Panc1 (cell line): ENCODE results near the gene C20orf204. TPM values are rescaled to one million over a fixed set of nuclear protein-coding genes. Genes with fewer than 3 reads are reported as not detected.

Experiments used
- ATAC-seq: fragments of 200-7000 bp; cut with Tn5 transposase; 2 replicates; pipeline ENCODE4 v1.9.1; 2020; ENCODE audit warnings: mild to moderate bottlenecking, moderate library complexity
- BruUV-seq: library from RNA; stranded (reverse); fragments of 400-500 nt; replicated peaks from 2 replicates; lab custom pipeline; 2021; lab: Mats Ljungman, UMichigan
- CTCF ChIA-PET: fragments of 300-600 bp; sonication (Branson Sonifier 250); formaldehyde crosslinking; loops from one replicate; lab custom pipeline; 2022; ENCODE audit warnings: antibody characterized with exemption; lab: Charles Lee
- POLR2A ChIA-PET: fragments of 300-600 bp; sonication (Branson Sonifier 250); formaldehyde crosslinking; loops from one replicate; lab custom pipeline; 2022; ENCODE audit warnings: antibody characterized with exemption; lab: Charles Lee
- DNase-seq: peaks from one replicate; pipeline ENCODE4 v3.0.0-alpha.2; 2010; ENCODE audit warnings: low read depth, low spot score
- H3K27ac ChIP-seq: 2 replicates; pipeline ENCODE4 v1.5.1; 2011; ENCODE audit warnings: mild to moderate bottlenecking, low read length, inconsistent platforms
- H3K27me3 ChIP-seq: fragments of 200-500 bp; sonication (Bioruptor generic); 2 replicates; pipeline ENCODE4 v1.6.0; 2014; ENCODE audit warnings: low read length, inconsistent platforms; ENCODE audit not compliant: control insufficient read depth, insufficient read depth
- H3K36me3 ChIP-seq: fragments of 200-500 bp; sonication (Bioruptor generic); 2 replicates; pipeline ENCODE4 v1.5.1; 2014; ENCODE audit warnings: inconsistent platforms, mild to moderate bottlenecking, low read length, moderate library complexity; ENCODE audit not compliant: control insufficient read depth, insufficient read depth
- H3K4me1 ChIP-seq: 2 replicates; pipeline ENCODE4 v1.5.1; 2011; ENCODE audit warnings: inconsistent platforms, mild to moderate bottlenecking, low read length, moderate library complexity; ENCODE audit not compliant: control insufficient read depth, insufficient read depth
- H3K4me3 ChIP-seq, 2 experiments: 2 replicates each; pipeline ENCODE4 v1.5.1; 2011 to 2012; ENCODE audit warnings: low read depth in 2 of 2, low read length in 2 of 2, mild to moderate bottlenecking in 2 of 2, inconsistent platforms in 1 of 2, moderate library complexity in 1 of 2
- H3K9me3 ChIP-seq: fragments of 200-500 bp; sonication (Bioruptor generic); 2 replicates; pipeline ENCODE4 v1.5.1; 2014; ENCODE audit warnings: low read depth, mild to moderate bottlenecking, inconsistent platforms, low read length, moderate library complexity; ENCODE audit not compliant: control insufficient read depth, insufficient read depth
- POLR2AphosphoS5 ChIP-seq: IDR thresholded peaks from 2 replicates; pipeline ENCODE4 v1.6.1; 2012; ENCODE audit warnings: mild to moderate bottlenecking, low read depth, low read length, moderate library complexity
- SIN3A ChIP-seq: IDR thresholded peaks from 2 replicates; pipeline ENCODE4 v1.6.1; 2012; ENCODE audit warnings: low read depth, mild to moderate bottlenecking, low read length, moderate library complexity, borderline replicate concordance; ENCODE audit not compliant: insufficient read depth
- TCF7L2 ChIP-seq: IDR thresholded peaks from 2 replicates; pipeline ENCODE4 v1.6.1; 2011; ENCODE audit warnings: mild to moderate bottlenecking, low read depth, low read length, inconsistent platforms
- in situ Hi-C: cut with HindIII; loops from 2 replicates; pipeline ENCODE4 v1.10.0; 2016; ENCODE audit warnings: low sequenced_read_pairs, low pct_unique_long_range_greater_than_20kb
- intact Hi-C: fragments of 100-400 bp; cut with micrococcal nuclease; formaldehyde crosslinking; loops from one replicate; pipeline ENCODE4 v1.10.0; 2022; ENCODE audit not compliant: unreplicated experiment
- total RNA-seq: library from RNA; stranded (reverse); gene quantifications from one replicate; pipeline ENCODE4 v1.2.1, GENCODE V29; 2021; ENCODE audit not compliant: unreplicated experiment
- TF ChIP-seq, protein P1 (sequence below), 2 experiments: IDR thresholded peaks; 2 replicates each; pipeline ENCODE4 v1.6.1; 2011 to 2012; ENCODE audit warnings: low read depth in 2 of 2, control low read depth in 1 of 2, low read length in 1 of 2, mild to moderate bottlenecking in 1 of 2, moderate library complexity in 1 of 2; ENCODE audit not compliant: insufficient read depth in 1 of 2
- TF ChIP-seq, protein P2 (sequence below): fragments of 450-650 bp; IDR thresholded peaks from 2 replicates; pipeline ENCODE4 v1.5.1; 2017; ENCODE audit warnings: mild to moderate bottlenecking

The C20orf204 gene
- total RNA-seq, 1 experiment from 2014 or later, result 1.9 TPM

DNA sequence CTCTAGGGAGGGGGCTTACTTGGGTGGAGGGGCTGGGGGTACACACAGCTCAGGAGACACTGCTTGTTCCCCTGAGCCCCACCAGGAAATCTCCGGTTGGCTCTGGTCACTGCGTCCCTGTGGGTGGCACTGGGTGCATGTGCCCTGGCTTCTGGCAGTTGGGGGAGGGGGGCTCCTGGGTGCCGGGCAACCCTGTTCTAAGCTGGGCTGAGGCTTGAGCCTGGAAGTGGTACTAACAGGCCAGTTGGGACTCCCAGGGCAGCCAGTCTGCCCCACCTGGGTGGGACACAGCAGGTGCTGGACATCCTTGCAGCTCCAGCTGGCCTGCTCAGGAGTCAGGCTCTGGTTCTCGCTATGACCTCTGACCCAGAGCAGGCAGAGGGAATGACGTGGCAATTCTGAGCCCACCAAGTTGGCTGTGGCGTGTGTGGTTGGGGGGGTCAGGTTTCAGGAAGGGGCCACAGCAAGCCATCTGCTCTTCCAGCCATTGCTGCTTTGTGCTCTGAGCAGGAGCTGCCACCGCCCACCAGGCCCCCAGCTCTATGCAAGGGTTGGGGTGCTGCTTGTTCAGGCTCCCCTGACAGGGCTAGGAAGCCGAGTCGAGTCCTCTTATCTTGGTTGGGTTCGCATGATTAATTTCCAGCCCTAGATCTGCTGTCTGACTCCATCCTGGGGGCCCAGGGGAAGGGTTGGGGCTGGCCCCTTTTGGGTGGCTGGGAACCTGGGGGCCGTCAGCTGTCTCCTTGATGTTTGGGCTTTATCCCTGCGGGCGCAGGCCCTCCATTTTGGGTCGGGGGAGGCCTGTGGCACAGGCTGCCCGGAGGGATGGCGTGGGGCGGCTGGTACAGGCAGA lies 590 bp downstream of the C20orf204 start:
- TF ChIP-seq, protein P1, sequence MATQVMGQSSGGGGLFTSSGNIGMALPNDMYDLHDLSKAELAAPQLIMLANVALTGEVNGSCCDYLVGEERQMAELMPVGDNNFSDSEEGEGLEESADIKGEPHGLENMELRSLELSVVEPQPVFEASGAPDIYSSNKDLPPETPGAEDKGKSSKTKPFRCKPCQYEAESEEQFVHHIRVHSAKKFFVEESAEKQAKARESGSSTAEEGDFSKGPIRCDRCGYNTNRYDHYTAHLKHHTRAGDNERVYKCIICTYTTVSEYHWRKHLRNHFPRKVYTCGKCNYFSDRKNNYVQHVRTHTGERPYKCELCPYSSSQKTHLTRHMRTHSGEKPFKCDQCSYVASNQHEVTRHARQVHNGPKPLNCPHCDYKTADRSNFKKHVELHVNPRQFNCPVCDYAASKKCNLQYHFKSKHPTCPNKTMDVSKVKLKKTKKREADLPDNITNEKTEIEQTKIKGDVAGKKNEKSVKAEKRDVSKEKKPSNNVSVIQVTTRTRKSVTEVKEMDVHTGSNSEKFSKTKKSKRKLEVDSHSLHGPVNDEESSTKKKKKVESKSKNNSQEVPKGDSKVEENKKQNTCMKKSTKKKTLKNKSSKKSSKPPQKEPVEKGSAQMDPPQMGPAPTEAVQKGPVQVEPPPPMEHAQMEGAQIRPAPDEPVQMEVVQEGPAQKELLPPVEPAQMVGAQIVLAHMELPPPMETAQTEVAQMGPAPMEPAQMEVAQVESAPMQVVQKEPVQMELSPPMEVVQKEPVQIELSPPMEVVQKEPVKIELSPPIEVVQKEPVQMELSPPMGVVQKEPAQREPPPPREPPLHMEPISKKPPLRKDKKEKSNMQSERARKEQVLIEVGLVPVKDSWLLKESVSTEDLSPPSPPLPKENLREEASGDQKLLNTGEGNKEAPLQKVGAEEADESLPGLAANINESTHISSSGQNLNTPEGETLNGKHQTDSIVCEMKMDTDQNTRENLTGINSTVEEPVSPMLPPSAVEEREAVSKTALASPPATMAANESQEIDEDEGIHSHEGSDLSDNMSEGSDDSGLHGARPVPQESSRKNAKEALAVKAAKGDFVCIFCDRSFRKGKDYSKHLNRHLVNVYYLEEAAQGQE (IDR thresholded peaks at IDR 0.05; ENCODE audit: insufficient read depth in 1 of 2, low read depth in 2 of 2, low read length in 1 of 2), result no peak
- no peak for TF ChIP-seq SIN3A
- no peak for TF ChIP-seq POLR2AphosphoS5
- TF ChIP-seq, protein P2, sequence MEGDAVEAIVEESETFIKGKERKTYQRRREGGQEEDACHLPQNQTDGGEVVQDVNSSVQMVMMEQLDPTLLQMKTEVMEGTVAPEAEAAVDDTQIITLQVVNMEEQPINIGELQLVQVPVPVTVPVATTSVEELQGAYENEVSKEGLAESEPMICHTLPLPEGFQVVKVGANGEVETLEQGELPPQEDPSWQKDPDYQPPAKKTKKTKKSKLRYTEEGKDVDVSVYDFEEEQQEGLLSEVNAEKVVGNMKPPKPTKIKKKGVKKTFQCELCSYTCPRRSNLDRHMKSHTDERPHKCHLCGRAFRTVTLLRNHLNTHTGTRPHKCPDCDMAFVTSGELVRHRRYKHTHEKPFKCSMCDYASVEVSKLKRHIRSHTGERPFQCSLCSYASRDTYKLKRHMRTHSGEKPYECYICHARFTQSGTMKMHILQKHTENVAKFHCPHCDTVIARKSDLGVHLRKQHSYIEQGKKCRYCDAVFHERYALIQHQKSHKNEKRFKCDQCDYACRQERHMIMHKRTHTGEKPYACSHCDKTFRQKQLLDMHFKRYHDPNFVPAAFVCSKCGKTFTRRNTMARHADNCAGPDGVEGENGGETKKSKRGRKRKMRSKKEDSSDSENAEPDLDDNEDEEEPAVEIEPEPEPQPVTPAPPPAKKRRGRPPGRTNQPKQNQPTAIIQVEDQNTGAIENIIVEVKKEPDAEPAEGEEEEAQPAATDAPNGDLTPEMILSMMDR, result no peak
- no peak for TF ChIP-seq TCF7L2
- no peak for ATAC-seq
- BruUV-seq, result no TSS peak

DNA sequence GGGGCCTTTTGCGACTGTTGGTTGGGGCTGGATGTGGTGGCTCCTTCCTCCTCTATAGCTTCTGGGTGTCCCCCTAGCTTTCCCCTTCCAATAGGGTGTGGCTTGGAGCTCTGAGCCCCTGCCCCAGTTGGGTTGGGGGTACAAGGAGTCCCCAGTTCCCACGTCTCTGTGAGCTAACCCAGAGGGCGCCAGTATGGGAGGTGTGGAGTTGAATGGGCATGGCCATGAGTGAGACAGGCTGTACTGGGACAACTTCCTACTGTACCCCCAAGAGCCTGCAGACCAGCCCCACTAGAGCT lies 1.2 kb downstream of the C20orf204 start:
- in situ Hi-C loops (no loop called here), intact Hi-C loops (no loop called here)
- no peak overlapping the region for H3K4me3 ChIP-seq
- no peak for DNase-seq
- POLR2A ChIA-PET, result no interaction called here
- TF ChIP-seq, protein P1 (IDR thresholded peaks at IDR 0.05; ENCODE audit: insufficient read depth in 1 of 2, low read depth in 2 of 2, low read length in 1 of 2), result no peak
- TF ChIP-seq TCF7L2 (no peak), POLR2AphosphoS5 (no peak), SIN3A (no peak)
- TF ChIP-seq, protein P2, result no peak
- no peaks in the 10 kb centered on the region for H3K27me3 ChIP-seq
- peaks cover 35% of the 10 kb centered on the region for H3K4me1 ChIP-seq
- BruUV-seq, result no TSS peak
- H3K27ac ChIP-seq, result no peak overlapping the region
- ATAC-seq, result no peak
- no peaks in the 10 kb centered on the region for H3K9me3 ChIP-seq
- 0 out of 2 replicates have a peak, but pooled peaks cover 2% of the 10 kb centered on the region for H3K36me3 ChIP-seq
- CTCF ChIA-PET, result interaction anchor here (1.3 kb wide), 1 partner anchor 57 kb away, joined by 3 read pairs; no protein-coding TSS in a partner anchor

More for the DNA sequence above, 590 bp downstream of the C20orf204 start:
- Histone ChIP-seq H3K27me3 (no peaks in the 10 kb centered on the region), H3K27ac (no peak overlapping the region), H3K9me3 (no peaks in the 10 kb centered on the region), H3K36me3 (0 out of 2 replicates have a peak, but pooled peaks cover 2% of the 10 kb centered on the region), H3K4me3 (no peak overlapping the region), H3K4me1 (peaks cover 33% of the 10 kb centered on the region)
- in situ Hi-C loops (no loop called here), intact Hi-C loops (no loop called here)
- no peak for DNase-seq
- POLR2A ChIA-PET, result no interaction called here
- CTCF ChIA-PET, result interaction anchor here (1.3 kb wide), 1 partner anchor 56 kb away, joined by 3 read pairs; no protein-coding TSS in a partner anchor
